Muscle layer of colon (tissue), 2 donors: ENCODE results near the gene AKT1S1.

ENCODE experiments used
- H3K27ac ChIP-seq: one replicate; pipeline ENCODE4 v1.7.0; 2013; ENCODE audit warnings: low read depth, mild to moderate bottlenecking, low read length, moderate library complexity
- H3K27me3 ChIP-seq, 2 donors: one replicate each; pipeline ENCODE4 v1.7.0; 2013; ENCODE audit warnings: low read length in 2 of 2, mild to moderate bottlenecking in 2 of 2; ENCODE audit not compliant: insufficient read depth in 2 of 2, control insufficient read depth in 1 of 2
- H3K36me3 ChIP-seq: one replicate; pipeline ENCODE4 v1.7.0; 2013; ENCODE audit warnings: mild to moderate bottlenecking, low read length; ENCODE audit not compliant: insufficient read depth
- H3K4me1 ChIP-seq: one replicate; pipeline ENCODE4 v1.7.0; 2013; ENCODE audit warnings: mild to moderate bottlenecking, low read length; ENCODE audit not compliant: insufficient read depth
- H3K4me3 ChIP-seq, 2 donors: one replicate each; pipeline ENCODE4 v1.7.0; 2013; ENCODE audit warnings: low read length in 2 of 2, low read depth in 1 of 2, mild to moderate bottlenecking in 1 of 2, moderate library complexity in 1 of 2
- H3K9ac ChIP-seq: one replicate; pipeline ENCODE4 v1.7.0; 2013; ENCODE audit warnings: low read length
- H3K9me3 ChIP-seq: one replicate; pipeline ENCODE4 v1.7.0; 2013; ENCODE audit warnings: mild to moderate bottlenecking, low read length
- donor health status: abdominal sarcoma.
- donor health status: Adenocarcinoma of cecum.

The AKT1S1 gene

GRCh38 chr19:49896863-49897621 lies 19.9 kb upstream of the AKT1S1 start, which contains the start of gene IL4I1:
Gene IL4I1 (minus strand): TSS chr19:49896887. CDS start chr19:49896160, 727 bp downstream.
- Histone ChIP-seq H3K9me3 (no peaks in the 10 kb centered on the region), H3K4me3 (no peak within 1 kb of the TSS), H3K27ac (no peak within 1 kb of the TSS), H3K27me3 (no peaks in the 10 kb centered on the region), H3K4me1 (peaks cover 12% of the 10 kb centered on the region), H3K9ac (no peak within 1 kb of the TSS), H3K36me3 (no peaks in the 10 kb centered on the region)

GRCh38 chr19:49895566-49896297 lies 18.6 kb upstream of the AKT1S1 start:
- H3K27me3 ChIP-seq = peaks cover 0 to 8% of the 10 kb centered on the region in 2 donors
- H3K4me3 ChIP-seq = no peak overlapping the region
- H3K4me1 ChIP-seq = peaks cover 12% of the 10 kb centered on the region
- no peaks in the 10 kb centered on the region for H3K9me3 ChIP-seq
- no peak overlapping the region for H3K9ac ChIP-seq
- no peak overlapping the region for H3K27ac ChIP-seq
- H3K36me3 ChIP-seq = no peaks in the 10 kb centered on the region

- Histone ChIP-seq H3K9ac (no peak overlapping the region), H3K4me3 (no peak overlapping the region), H3K4me1 (peaks cover 12% of the 10 kb centered on the region), H3K27me3 (peaks cover 0 to 13% of the 10 kb centered on the region in 2 donors), H3K9me3 (no peaks in the 10 kb centered on the region), H3K36me3 (no peaks in the 10 kb centered on the region), H3K27ac (no peak overlapping the region)
Measured at GRCh38 chr19:49894879-49895565, 17.9 kb upstream of the AKT1S1 start.

GRCh38 chr19:49894011-49894664 lies 17.0 kb upstream of the AKT1S1 start:
- Histone ChIP-seq H3K9me3 (no peaks in the 10 kb centered on the region), H3K36me3 (no peaks in the 10 kb centered on the region)

GRCh38 chr19:49892716-49893115 lies 15.6 kb upstream of the AKT1S1 start:
- Histone ChIP-seq H3K4me1 (peaks cover 12% of the 10 kb centered on the region), H3K9me3 (no peaks in the 10 kb centered on the region), H3K9ac (no peak overlapping the region), H3K36me3 (no peaks in the 10 kb centered on the region), H3K4me3 (no peak overlapping the region), H3K27me3 (peaks cover 0 to 19% of the 10 kb centered on the region in 2 donors), H3K27ac (no peak overlapping the region)

More at GRCh38 chr19:49894011-49894664, 17.0 kb upstream of the AKT1S1 start:
- Histone ChIP-seq H3K4me1 (peaks cover 12% of the 10 kb centered on the region), H3K27me3 (peaks cover 0 to 19% of the 10 kb centered on the region in 2 donors), H3K9ac (no peak overlapping the region), H3K4me3 (no peak overlapping the region), H3K27ac (no peak overlapping the region)

GRCh38 chr19:49891393-49891792 lies 14.2 kb upstream of the AKT1S1 start:
- Histone ChIP-seq H3K9ac (no peak overlapping the region), H3K36me3 (no peaks in the 10 kb centered on the region), H3K4me3 (no peak overlapping the region), H3K4me1 (no peaks in the 10 kb centered on the region), H3K9me3 (no peaks in the 10 kb centered on the region), H3K27ac (no peak overlapping the region), H3K27me3 (peaks cover 0 to 19% of the 10 kb centered on the region in 2 donors)

GRCh38 chr19:49890349-49891311 lies 13.5 kb upstream of the AKT1S1 start:
- Histone ChIP-seq H3K4me3 (no peak overlapping the region), H3K9ac (no peak overlapping the region), H3K9me3 (no peaks in the 10 kb centered on the region), H3K36me3 (no peaks in the 10 kb centered on the region), H3K4me1 (no peaks in the 10 kb centered on the region), H3K27ac (no peak overlapping the region), H3K27me3 (peaks cover 0 to 19% of the 10 kb centered on the region in 2 donors)

GRCh38 chr19:49889687-49890348 lies 12.7 kb upstream of the AKT1S1 start:
- no peaks in the 10 kb centered on the region for H3K4me1 ChIP-seq
- H3K36me3 ChIP-seq = peaks cover under 1% of the 10 kb centered on the region
- peaks cover 0 to 19% of the 10 kb centered on the region in 2 donors for H3K27me3 ChIP-seq
- H3K27ac ChIP-seq = no peak overlapping the region
- H3K4me3 ChIP-seq = no peak overlapping the region
- H3K9ac ChIP-seq = no peak overlapping the region
- H3K9me3 ChIP-seq = no peaks in the 10 kb centered on the region

- H3K36me3 ChIP-seq = peaks cover 8% of the 10 kb centered on the region
- no peak overlapping the region for H3K4me3 ChIP-seq
- no peaks in the 10 kb centered on the region for H3K9me3 ChIP-seq
- no peaks in the 10 kb centered on the region for H3K4me1 ChIP-seq
- H3K9ac ChIP-seq = no peak overlapping the region
- H3K27ac ChIP-seq = no peak overlapping the region
- peaks cover 0 to 19% of the 10 kb centered on the region in 2 donors for H3K27me3 ChIP-seq
Measured at GRCh38 chr19:49889038-49889686, 12.0 kb upstream of the AKT1S1 start.

GRCh38 chr19:49888510-49888824 lies 11.3 kb upstream of the AKT1S1 start:
- Histone ChIP-seq H3K9ac (no peak overlapping the region), H3K36me3 (peaks cover 14% of the 10 kb centered on the region), H3K4me3 (no peak overlapping the region), H3K9me3 (no peaks in the 10 kb centered on the region), H3K27me3 (peaks cover 0 to 19% of the 10 kb centered on the region in 2 donors), H3K4me1 (no peaks in the 10 kb centered on the region), H3K27ac (no peak overlapping the region)
